T-helper 1 cell (primary cell): ENCODE data around the gene TCP11L1.
"Not testable (repeated sequence)": the region's sequence is repeated elsewhere in the genome, so short reads cannot be mapped to it uniquely, and the experiment has no call there.

Experiments
- DNase-seq, 5 donors: peaks; one replicate each; pipeline ENCODE4 v3.0.0-alpha.2; 2012 to 2020

The TCP11L1 gene

DNA sequence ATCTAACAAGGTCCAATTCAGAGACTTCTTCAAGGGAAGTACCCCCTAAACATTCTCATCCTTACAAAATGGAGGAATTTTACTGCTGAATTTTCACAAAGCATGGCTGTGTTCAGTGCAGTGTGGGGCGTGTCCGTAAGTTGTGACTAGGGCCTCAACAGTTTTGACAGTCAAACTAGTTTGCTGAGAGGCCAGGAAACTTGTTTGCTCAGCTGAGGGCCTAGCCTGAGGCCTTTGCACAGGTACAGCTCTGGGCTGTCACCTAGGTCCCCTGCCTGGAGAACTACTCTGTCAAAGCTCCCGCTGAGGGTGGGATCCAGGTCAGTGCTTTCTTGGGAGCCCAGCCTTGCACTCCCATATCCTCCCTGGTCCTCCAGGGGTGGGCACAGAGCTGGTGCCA, 27.9 kb downstream of the TCP11L1 start:
- no peak for DNase-seq

DNA sequence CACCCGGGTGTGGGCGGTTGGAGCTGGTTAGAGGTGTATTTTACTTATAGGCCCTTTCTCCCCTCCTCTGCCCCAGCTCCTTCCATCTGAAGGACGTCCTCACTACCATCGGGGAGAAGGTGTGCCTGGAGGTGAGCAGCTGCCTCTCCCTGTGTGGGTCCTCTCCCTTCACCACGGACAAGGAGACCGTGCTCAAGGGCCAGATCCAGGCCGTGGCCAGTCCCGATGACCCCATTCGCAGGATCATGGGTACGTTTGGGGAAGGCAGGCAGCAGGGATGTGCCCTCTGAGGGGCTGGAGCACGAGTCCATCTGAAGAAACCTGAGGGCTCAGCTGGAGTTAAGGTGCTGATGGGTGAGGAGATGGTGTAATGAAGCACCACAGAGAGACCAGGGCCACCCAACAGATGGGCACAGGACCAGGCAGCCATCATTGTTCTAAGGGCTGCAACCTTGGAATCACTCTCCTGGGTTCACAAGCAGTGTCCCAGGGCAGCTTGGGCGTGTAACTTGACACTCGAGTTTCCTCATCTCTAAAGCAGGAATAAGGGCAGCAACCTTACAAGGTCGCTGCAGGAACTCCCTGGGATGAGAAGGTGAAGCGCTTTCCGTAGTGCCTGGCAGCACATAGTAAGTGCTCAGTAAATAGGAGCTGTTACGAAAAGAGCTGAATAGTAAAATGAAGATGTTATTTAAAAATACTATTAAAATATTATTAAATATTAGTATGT, 29.4 kb downstream of the TCP11L1 start:
- no peak for DNase-seq

DNA sequence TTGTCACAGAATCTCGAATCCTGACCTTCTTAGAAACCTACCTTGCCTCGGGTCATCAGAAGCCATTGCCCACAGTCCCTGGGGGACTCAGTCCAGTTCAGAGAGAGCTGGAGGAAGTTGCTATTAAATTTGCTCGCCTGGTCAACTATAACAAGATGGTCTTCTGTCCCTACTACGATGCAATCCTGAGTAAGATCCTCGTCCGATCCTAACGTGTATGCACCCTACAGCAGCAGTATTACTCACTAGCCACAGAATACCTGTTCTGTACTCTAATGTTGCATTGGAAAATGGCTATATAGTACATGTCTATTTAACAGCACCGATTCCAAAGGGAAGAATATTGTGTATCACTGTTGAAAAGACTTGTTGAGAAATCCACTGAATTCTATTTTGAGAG, 33.1 kb downstream of the TCP11L1 start:
- DNase-seq: no peak

DNA sequence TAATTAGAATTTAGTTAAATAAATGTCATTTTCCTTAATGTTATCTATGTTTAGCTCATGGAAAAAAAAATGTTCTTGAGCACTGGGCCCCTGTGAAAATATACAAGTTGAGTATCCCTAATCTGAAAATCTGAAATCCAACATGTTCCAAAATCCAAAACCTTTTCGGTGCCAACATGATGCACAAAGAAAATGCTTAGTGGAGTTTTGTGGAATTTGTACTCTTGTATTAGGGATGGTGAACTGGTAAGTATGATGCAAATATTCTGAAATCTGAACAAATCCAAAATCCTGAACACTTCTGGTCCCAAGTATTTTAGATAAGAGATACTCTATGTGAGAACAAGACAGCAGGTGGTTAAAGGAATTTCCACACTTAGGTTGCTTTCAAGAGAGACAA, 44.5 kb downstream of the TCP11L1 start:
- DNase-seq: no peak

DNA sequence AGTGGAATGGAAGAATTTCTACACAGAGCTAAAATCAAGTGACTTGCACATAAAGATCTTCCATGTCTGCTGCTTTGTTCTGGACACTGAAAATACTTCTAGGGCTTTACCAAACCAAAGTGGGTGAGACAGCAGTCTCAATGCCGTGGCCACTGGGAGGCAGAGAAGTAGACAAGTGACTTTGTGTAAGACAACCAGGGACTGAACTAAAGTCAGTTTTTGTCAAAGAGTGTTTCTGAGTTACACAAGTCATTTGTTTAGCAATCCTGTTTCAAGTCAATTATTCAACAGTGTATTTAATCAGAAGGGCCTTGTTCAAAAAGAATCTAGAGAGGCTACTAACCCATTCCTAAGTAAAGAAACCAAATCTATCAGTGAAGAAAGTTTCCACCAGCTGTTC, 46.6 kb downstream of the TCP11L1 start:
- no peak for DNase-seq

DNA sequence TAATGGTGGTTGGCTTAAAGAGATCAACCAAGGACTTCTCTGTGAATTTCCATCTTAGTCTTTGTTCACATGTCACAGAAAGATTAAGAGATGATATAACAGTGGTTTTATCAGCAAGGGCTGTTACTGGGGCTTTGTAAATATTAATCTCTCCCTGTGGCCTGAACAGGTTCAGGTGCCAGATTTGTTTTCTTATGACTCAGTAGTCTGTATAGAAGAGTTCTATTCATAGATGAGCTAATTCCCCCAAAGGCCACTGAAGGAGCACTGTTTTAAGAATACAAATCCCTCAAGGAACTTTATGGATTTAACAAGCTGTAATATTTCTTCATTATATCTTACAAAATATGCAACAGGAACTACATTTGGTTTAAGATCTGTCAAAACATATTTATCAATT, 50.4 kb downstream of the TCP11L1 start:
- no peak for DNase-seq

DNA sequence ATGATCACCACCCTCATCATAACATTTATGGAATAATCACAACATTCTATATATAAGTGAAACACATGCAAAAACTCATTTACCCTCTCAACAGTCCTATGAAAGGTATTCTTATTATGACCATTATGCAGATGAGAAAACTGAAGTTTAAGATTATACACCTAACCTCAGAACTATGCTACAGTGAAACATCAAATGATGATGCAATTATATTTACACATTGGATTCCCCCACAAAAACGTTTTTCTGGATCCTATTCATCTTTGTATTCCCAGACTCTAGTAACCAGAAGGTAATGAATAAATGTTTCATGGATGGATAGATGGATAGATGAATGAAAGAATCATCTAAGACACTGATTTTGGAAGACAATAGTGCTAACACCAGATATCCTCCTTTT, 54.8 kb downstream of the TCP11L1 start:
- no peak for DNase-seq

DNA sequence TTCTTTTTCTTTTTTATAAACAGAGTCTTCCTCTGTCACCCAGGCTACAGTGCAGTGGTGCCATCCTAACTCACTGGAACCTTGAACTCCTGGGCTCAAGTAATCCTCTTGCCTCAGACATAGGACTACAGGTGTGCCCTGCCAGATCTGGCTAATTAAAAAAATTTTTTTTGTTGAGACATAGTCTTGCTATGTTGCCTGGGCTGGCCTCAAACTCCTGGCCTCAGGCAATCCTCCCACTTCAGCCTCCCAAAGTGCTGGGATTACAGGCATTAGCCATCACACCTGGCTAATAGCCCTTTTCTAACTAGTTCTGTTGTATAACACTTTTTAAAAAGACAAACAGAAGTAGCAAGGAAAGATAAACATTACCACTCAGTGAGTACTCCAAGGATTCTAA, 64.5 kb downstream of the TCP11L1 start:
- no peak for DNase-seq

DNA sequence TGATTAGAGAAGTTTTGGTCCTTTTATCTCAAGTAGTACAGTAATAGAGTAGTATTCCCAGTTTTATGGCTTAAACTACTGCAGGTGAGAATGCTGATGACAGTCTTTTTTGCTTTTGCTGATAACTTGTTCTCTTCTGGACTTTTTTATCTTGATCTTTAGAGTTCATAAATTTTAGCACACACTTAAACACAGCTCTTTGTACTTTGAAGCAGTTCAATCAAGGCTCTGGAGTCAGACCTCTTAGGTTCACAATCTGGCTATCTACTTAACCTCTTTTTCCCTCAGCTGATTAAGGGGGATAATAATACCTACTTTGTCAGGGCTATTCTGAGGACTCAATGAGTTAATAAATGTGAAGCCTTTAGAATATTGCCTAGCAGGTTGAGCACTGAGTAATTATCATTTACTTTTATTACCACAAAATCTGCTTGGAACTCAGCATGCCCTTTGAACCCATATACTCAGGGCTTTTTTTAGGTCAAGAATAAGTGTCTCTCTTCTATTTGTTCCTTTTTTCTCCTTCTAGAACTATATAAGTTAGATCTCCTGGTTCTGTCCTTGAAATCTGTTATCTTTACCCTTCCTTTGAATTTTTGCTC, 70.0 kb downstream of the TCP11L1 start:
- no peak for DNase-seq

DNA sequence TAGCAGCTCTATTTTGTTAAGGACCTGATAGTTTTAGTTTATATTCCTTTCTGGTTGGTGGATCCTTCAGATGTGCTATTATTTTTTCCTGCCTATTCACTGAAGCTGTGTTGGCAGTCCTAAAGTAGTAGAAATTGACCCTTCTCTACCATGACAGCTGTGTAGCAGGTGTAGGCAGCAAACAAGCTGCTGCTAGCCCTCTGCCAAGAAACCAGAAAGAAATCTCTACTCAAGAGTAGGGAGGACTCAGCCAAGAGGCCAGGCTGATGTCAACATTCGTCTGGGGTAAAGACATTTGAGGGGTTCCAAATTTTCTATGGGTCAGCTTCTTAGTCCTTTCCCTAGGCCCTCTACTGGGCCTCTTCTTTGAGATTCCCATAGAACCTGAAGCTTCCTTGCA, 70.7 kb downstream of the TCP11L1 start:
- no peak for DNase-seq

DNA sequence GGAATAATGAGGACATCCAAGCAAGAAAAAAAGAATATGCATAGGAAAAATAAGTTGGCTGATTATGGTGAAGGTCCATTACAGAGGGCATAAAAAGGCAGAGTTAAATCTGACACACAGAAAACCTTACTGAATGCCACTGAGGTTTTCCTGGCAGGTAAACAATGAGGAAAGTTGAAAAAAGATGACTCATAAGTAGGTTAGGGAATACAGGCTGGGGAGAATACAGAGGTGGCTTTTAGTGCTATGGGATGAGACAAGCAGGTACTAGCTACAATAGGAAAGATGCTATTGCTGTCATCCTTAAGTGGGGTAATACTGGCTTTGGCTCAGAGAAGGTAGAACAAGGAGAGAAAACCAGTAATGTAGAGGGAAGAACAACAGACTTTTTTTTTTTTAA, 77.2 kb downstream of the TCP11L1 start:
- DNase-seq: no peak

DNA sequence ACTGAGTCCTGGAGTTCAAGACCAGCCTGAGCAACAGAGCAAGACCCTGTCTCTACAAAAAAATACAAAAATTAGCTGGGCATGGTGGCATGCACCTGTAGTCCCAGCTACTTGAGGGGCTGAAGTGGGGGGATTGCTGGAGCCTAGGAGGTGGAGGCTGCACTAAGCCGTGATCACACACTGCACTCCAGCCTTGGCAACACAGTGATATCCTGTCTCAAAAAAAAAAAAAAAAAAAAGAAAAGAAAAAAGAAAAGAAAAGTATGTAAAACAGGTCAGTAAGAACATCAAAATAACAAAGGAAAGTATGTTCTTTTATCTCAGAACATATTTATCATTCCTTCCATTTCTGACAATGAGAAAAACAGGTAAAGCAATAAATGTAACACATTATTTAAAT, 83.3 kb downstream of the TCP11L1 start:
- not testable (repeated sequence) for DNase-seq
